Activated CD8-positive, alpha-beta memory T cell treated with anti-CD3 and anti-CD28 coated beads, Interleukin-2, amount 50 U/mL, for 24 hours (primary cell): ENCODE results near the gene PTX3.

Experiments
- DNase-seq: peaks from one replicate; pipeline ENCODE4 v3.0.0-alpha.2; 2020; ENCODE audit errors: extremely low read depth

PTX3 gene

GRCh38 chr3:157436583-157437291 is at the start of gene PTX3:
TSS of gene PTX3 (plus strand) at chr3:157436850. CDS start at chr3:157436934, 84 bp downstream.
- no peak for DNase-seq

- no peak for DNase-seq
Measured at GRCh38 chr3:157387708-157388435, 48.8 kb upstream of the PTX3 start.

GRCh38 chr3:157388976-157389375 is 47.7 kb upstream of the PTX3 start:
- no peak for DNase-seq

GRCh38 chr3:157390713-157391515 is 45.7 kb upstream of the PTX3 start:
- DNase-seq: no peak

DNA sequence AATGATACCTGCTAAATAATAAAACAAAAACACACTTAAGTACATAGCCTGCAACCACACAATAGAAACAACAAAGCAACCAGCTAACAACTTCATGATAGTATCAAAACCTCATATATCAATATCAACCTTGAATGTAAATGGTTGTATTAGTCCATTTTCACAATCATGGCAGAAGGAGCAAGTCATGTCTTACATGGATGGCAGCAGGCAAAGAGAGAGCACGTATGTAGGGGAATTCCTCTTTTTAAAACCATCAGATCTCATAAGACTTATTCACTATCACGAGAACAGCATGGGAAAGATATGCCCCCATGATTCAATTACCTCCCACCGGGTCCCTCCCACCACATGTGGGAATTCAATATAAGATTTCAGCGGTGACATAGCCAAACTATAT is 44.5 kb upstream of the PTX3 start:
- DNase-seq: no peak

- DNase-seq: no peak
Measured at GRCh38 chr3:157393113-157393512, 43.5 kb upstream of the PTX3 start.

DNA sequence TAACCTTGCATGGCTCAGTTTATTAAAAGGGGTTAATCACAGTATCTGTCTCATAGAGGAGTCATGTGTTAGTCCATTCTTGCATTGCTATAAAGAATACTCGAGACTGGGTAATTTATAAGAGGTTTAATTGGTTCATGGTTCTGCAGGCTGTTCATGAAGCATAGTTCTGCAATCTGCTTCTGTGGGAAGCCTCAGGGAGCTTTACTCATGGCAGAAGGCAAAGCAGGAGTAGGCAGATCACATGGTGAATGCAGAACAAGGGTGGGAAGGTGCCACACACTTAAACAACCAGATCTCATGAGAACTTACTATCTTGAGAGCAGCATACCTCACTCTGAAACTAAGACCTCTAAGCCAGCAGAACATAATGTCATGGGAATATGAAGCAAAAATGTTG is 42.2 kb upstream of the PTX3 start:
- no peak for DNase-seq

DNA sequence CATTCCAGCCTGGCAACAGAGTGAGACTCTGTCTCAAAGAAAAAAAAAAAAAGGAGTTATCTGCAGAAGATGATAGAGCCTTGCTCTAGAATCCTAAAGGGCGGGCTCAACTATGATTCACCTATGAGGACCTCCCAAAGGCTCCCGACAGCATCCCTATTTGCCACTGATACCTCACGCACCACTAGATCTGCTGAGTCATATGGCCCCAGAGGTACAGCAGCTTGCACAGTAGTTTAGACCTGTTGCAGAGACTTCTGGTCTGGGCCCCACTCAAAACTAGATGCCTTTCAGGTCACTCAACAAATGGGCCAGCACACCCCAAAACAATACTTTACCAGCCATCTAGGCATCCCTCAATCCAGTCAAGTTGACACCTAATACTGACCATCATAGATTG is 38.1 kb upstream of the PTX3 start:
- no peak for DNase-seq

- DNase-seq: no peak
Measured at GRCh38 chr3:157404381-157404780, 32.3 kb upstream of the PTX3 start.

GRCh38 chr3:157405457-157405856 is 31.2 kb upstream of the PTX3 start:
- DNase-seq: no peak

DNA sequence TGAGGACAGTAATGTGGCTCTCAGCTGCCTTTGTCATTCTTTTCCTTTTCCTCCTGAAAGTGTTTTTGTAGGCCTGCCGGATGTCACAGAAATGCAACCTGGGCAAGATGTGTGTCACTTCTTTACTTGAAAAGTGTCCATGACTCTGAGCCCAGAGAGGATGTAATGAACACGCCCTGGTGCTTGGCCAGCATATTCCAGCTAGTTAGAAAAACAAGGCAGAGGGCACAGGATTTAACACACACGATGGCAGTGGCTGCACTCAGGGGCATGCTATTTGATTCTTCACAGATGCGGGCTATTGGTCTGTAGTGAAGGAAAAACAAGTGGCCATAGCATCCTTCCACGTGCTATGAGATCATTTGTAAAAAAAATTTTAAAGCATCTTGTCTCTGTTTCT is 30.3 kb upstream of the PTX3 start:
- DNase-seq: no peak

DNA sequence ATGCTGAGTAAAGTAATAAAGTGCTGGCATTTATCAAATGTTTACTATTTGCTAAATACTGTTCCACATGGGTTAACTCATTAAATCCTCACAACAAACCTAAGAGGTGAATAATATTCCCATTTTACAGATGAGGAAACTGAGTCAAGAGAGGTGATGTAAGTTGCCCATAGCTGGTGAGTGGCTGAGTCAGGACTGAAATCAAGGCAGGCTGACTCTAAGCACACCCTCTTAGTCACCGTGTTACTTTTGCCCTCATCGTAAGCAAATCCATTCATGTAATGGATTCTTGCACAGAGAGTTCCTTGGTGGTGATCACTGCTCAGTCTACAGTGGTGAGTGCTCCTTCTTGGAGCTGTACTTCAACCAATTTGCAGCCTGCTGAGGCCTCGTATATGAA is 28.9 kb upstream of the PTX3 start:
- DNase-seq: no peak

GRCh38 chr3:157408499-157409149 is 28.0 kb upstream of the PTX3 start:
- no peak for DNase-seq

DNA sequence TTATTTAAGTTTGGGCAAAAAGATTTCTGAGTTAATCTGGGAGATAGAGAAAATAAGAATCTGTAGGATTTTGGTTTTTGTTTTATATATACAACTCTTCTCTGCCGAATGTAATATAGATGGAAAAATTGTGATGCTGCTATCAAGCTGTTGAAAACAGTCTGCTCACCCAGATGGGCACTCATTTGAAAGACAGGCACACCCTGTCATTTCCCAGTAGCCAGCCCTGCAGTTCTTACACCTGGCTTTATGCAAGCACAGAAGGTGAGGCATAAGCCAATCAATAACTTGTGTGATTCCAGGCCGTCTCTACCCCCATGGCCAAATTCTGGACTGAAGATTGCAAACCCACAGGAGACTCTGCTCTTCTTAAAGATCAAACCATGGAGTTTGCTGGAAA is 27.1 kb upstream of the PTX3 start:
- no peak for DNase-seq

DNA sequence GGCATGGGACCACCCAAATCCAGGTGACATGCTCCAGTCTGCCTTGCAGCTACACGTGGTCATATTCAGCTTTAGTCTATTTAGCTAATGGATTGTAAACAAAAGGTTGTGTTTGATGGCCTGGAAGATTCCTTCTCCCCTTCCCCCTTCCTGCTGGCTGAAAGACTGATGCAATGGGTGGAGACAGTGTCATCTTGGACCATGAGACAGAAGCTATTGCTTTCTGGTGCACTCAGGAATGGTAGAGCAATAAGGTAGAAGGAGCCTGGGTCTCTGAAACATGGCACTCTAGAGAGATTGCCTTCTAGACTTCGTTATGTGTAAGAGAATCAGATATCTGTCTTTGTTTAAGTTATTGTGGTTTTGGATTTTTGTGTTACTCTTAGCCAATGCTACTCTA is 25.7 kb upstream of the PTX3 start:
- DNase-seq: no peak

- DNase-seq: no peak
Measured at GRCh38 chr3:157412323-157412855, 24.3 kb upstream of the PTX3 start.

- no peak for DNase-seq
Measured at GRCh38 chr3:157414861-157415260, 21.8 kb upstream of the PTX3 start.

- DNase-seq: no peak
Measured at GRCh38 chr3:157416347-157417087, 20.1 kb upstream of the PTX3 start.

GRCh38 chr3:157417247-157417646 is 19.4 kb upstream of the PTX3 start:
- DNase-seq: no peak

DNA sequence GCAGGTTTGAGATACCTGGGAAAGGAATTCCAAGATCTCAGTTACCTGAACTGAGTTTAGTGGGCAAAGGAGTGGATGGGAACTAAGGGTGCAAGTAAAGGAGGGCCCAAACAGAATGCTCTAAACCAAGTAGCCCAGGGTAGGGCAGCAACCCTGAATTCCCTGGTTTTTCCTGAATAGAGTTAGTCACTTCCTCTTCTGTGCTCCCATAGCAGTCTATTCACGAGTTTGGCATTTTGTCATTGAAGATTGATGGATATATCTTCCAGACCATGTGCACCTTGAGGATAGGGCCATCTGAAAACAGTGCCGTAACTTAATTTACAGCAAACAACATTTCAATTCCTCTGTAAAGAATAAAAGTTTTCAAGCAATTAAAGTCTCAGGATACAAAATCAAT is 18.5 kb upstream of the PTX3 start:
- no peak for DNase-seq

DNA sequence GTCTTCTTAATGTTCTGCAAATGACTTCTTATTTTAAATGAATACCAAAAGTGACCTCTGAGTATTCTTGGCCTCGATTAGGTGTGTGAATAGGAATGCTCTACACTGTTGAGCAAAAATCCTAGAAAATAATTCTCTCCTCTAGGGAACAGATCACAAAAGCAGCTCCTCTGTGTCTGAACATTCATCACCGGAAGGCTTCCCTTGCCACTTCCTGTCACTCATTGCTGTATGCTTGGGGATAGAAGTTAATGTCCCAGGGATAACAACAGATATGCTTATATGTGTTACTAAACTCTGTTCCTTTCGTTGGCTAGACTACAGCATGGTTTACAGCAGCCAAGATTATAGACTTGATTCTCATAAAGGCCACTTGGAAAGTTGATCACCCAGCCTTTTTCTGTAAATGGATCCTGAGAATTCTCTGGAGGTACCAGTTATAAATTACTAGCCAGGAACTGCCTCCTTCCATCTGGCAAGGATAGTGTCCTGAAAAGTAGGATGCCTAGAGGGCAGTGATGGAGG is 16.0 kb upstream of the PTX3 start:
- DNase-seq: no peak
